Measurements from ENCODE around the gene CAPZA1. TPM values are rescaled to one million over a fixed set of nuclear protein-coding genes. Genes with fewer than 3 reads are reported as not detected.

Gene CAPZA1
- total and polyA plus RNA-seq, 10 of the 15 experiments (the other 5 are each of a cell fraction or from before 2014, with no cell fraction given), result 187 to 886 (median 278) TPM

DNA sequence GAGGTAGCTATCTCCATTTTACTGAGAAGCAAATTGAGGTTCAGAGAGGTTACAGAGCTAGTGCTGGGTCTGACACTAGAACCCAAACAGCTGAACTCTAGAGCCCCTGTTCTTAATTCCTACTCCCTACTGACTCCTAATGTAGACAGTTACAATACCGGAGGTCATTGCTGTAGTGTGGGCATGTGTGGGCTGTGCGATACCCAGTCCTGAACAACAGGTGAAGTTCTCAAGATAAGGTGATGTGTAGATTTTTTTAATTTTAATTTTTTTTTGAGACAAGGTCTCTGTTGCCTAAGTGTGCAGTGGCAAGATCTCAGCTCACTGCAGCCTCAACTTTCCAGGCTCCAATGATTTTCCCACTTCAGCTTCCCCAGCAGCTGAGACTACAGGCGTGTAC is 88.9 kb downstream of the CAPZA1 start (continued):
- no peak for TF ChIP-seq BCL3 (IDR thresholded peaks at IDR 0.05; ENCODE audit: borderline replicate concordance, insufficient read depth, low read depth, low read length, poor library complexity, severe bottlenecking)

GRCh38 chr1:112710159-112710558 is 90.5 kb downstream of the CAPZA1 start:
- WGBS (ENCODE audit: insufficient coverage, insufficient replicate concordance, low lambda C conversion rate, missing lambda C conversion rate), result 71% methylated on average over 7 of the region's 7 CpGs
- Histone ChIP-seq H3K9ac (ENCODE audit: control insufficient read depth, insufficient read depth, low read length) (no peak overlapping the region), H3K79me2 (ENCODE audit: control insufficient read depth, insufficient read depth, low read length) (peaks cover 15% of the 10 kb centered on the region), H3K4me3 (no peak overlapping the region), H3K27ac (ENCODE audit: control insufficient read depth, insufficient read depth) (no peak overlapping the region), H3K36me3 (ENCODE audit: control insufficient read depth in 2 of 2, insufficient read depth in 2 of 2, low read length in 1 of 2) (no peaks in the 10 kb centered on the region), H3K4me2 (ENCODE audit: control insufficient read depth, insufficient read depth) (no peak overlapping the region), H4K20me1 (ENCODE audit: control insufficient read depth, insufficient read depth) (0 out of 2 replicates have a peak, but pooled peaks cover 3% of the 10 kb centered on the region), H2AFZ (ENCODE audit: control insufficient read depth, low read depth, low read length) (no peak overlapping the region), H3K4me1 (ENCODE audit: control insufficient read depth, insufficient read depth, low read length) (peaks cover 24% of the 10 kb centered on the region), H3K27me3 (replicated peaks in 1 of 2; ENCODE audit: control insufficient read depth in 2 of 2, insufficient read depth in 2 of 2, low read length in 1 of 2) (no peaks in the 10 kb centered on the region), H3K9me3 (replicated peaks; ENCODE audit: control insufficient read depth, insufficient read depth, low read length) (no peaks in the 10 kb centered on the region)
- ChIA-PET POLR2A (no interaction called here), CTCF (interaction anchor here (0.6 to 5.9 kb wide), 10 partner anchors 8 to 318 kb away, joined by 3 to 122 read pairs (median 14); partner anchors contain the start of genes CAPZA1, MOV10 and ST7L), SMC1A (ENCODE audit: uncharacterized antibody, unreplicated experiment) (interaction anchor here (1.4 to 5.1 kb wide), 5 partner anchors 57 to 319 kb away, joined by 3 to 47 read pairs (median 22); no protein-coding TSS in a partner anchor), RAD21 (ENCODE audit: unreplicated experiment) (interaction anchor here (0.9 to 5.6 kb wide), 5 partner anchors 11 to 319 kb away, joined by 3 to 53 read pairs (median 3); partner anchors contain the start of genes CTTNBP2NL and MOV10)
- no peak for DNase-seq (ENCODE audit: low read depth, low spot score)
- ATAC-seq, result no peak
- in situ Hi-C loops (cut with MboI), result no loop called here
- no TSS peak for BruUV-seq (replicated peaks)
- intact Hi-C loops (cut with micrococcal nuclease; ENCODE audit: unreplicated experiment), result loop anchor here (10.0 kb wide), 1 partner anchor 685 kb away; the partner anchor contains the start of gene MAGI3
- FAIRE-seq, result no peak
- no peak for TF ChIP-seq HSF1 (IDR thresholded peaks at IDR 0.05; ENCODE audit: low read depth, low read length)
